ENCODE measurements around the gene PRRT1.

DNA sequence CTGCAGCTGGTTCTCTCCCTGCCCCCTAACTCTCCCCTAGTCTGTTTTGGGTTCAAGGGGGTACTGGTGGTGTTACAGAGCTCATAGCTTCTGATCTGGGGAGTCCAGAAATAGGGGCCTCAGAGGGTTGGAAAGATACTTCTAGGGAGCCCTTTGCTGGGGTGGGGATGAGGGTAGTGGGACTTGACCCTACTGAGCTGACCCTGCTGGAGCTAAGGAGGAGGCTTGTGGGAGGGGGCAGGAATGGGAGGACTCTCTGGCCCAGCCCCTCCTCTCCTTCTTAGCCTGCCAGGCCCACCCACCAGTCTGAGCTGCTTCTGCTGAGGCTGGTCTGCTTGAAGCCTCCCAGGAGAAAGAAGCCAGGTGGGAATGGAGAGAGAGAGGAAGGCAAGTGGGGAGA is 12.6 kb upstream of the PRRT1 start, which contains the start of gene EGFL8:
- TF ChIP-seq EP300 (IDR thresholded peaks at IDR 0.05), result no peak
- TF ChIP-seq, protein P1, sequence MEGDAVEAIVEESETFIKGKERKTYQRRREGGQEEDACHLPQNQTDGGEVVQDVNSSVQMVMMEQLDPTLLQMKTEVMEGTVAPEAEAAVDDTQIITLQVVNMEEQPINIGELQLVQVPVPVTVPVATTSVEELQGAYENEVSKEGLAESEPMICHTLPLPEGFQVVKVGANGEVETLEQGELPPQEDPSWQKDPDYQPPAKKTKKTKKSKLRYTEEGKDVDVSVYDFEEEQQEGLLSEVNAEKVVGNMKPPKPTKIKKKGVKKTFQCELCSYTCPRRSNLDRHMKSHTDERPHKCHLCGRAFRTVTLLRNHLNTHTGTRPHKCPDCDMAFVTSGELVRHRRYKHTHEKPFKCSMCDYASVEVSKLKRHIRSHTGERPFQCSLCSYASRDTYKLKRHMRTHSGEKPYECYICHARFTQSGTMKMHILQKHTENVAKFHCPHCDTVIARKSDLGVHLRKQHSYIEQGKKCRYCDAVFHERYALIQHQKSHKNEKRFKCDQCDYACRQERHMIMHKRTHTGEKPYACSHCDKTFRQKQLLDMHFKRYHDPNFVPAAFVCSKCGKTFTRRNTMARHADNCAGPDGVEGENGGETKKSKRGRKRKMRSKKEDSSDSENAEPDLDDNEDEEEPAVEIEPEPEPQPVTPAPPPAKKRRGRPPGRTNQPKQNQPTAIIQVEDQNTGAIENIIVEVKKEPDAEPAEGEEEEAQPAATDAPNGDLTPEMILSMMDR (IDR thresholded peaks at IDR 0.05), result no peak
- TF ChIP-seq POLR2A (IDR thresholded peaks at IDR 0.05; ENCODE audit: low read depth), result no peak

Measured in esophagus muscularis mucosa (tissue), 4 donors.